NCI-H2107 treated with DMSO at 0.1 percent for 48 hours (cell line): Measurements from ENCODE around the gene BMP7.
"Not testable (repeated sequence)": the region's sequence is repeated elsewhere in the genome, so short reads cannot be mapped to it uniquely, and the experiment has no call there.

Experiments used
- DNase-seq: peaks from one replicate; lab custom pipeline; 2025; ENCODE audit not compliant: unreplicated experiment; lab: John Stamatoyannopoulos, UW

Gene BMP7

GRCh38 chr20:57173986-57174385 lies 92.5 kb downstream of the BMP7 start:
- no peak for DNase-seq

GRCh38 chr20:57173041-57173440 lies 93.4 kb downstream of the BMP7 start:
- DNase-seq = no peak

- DNase-seq = no peak
Observed at GRCh38 chr20:57170343-57170742, 96.1 kb downstream of the BMP7 start.

- no peak for DNase-seq
Observed at GRCh38 chr20:57169162-57169561, 97.3 kb downstream of the BMP7 start.

- DNase-seq = no peak
Observed at GRCh38 chr20:57167971-57168701, 98.3 kb downstream of the BMP7 start.

- no peak for DNase-seq
Observed at GRCh38 chr20:57167292-57167655, 99.2 kb downstream of the BMP7 start.

GRCh38 chr20:57166568-57167291 lies 99.7 kb downstream of the BMP7 start:
- DNase-seq = no peak

GRCh38 chr20:57165427-57166004 lies 100.9 kb downstream of the BMP7 start:
- DNase-seq = no peak

- no peak for DNase-seq
Observed at GRCh38 chr20:57164872-57165271, 101.6 kb downstream of the BMP7 start.

GRCh38 chr20:57163041-57163440 lies 103.4 kb downstream of the BMP7 start:
- DNase-seq = no peak

- no peak for DNase-seq
Observed at GRCh38 chr20:57162362-57162652, 104.1 kb downstream of the BMP7 start.

- no peak for DNase-seq
Observed at GRCh38 chr20:57161478-57162361, 104.7 kb downstream of the BMP7 start.

GRCh38 chr20:57160985-57161384 lies 105.5 kb downstream of the BMP7 start:
- DNase-seq = no peak

- no peak for DNase-seq
Observed at GRCh38 chr20:57159945-57160610, 106.4 kb downstream of the BMP7 start.

GRCh38 chr20:57159193-57159851 lies 107.1 kb downstream of the BMP7 start:
- DNase-seq = no peak

- no peak for DNase-seq
Observed at GRCh38 chr20:57158474-57158873, 108.0 kb downstream of the BMP7 start.

- not testable (repeated sequence) for DNase-seq
Observed at GRCh38 chr20:57157787-57158186, 108.7 kb downstream of the BMP7 start.

GRCh38 chr20:57157106-57157691 lies 109.2 kb downstream of the BMP7 start:
- no peak for DNase-seq

- DNase-seq = no peak
Observed at GRCh38 chr20:57156011-57156729, 110.3 kb downstream of the BMP7 start.
